RPMI8226 (cell line): ENCODE data around the gene HTRA2.

Experiments used
- DNase-seq: peaks from one replicate; pipeline ENCODE4 v3.0.0-alpha.2; 2015

Gene HTRA2

GRCh38 chr2:74566076-74566753 is 36.5 kb downstream of the HTRA2 start:
- no peak for DNase-seq

DNA sequence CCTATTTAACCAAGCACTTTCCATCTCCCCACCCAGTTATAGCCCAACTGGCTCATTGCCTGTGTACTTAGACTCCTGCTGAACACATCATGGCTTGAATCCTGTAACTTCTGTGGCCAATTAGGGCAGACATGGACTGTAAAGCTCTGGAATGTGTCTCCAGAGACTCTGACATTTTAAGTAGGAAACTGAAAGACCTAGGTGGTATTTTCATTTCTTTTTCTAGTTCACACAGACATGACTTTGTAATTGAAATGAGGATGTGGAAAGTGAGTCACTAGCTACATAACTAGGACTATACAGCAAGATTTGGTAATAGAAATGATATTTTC is 37.0 kb downstream of the HTRA2 start:
- DNase-seq = no peak

DNA sequence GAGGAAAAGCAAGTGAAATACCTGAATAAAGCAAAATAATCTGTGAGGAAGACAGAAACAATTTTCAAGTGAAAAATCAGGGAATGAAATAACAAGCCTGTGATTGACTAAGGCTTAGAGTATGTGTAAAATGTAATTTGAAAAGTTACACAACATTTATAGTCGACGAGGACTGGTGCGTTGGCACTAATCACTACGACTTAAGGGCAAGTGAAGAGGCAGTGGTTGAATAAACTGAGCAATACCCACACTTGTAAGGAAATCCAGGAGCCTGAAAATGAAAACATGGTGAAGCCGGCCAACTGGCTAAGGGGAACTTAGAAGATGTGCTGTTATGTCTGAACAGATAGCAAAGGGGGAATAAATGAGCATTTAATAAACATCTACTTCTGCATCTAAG is 38.1 kb downstream of the HTRA2 start:
- no peak for DNase-seq

GRCh38 chr2:74569686-74570085 is 40.0 kb downstream of the HTRA2 start:
- DNase-seq = no peak

GRCh38 chr2:74571058-74571457 is 41.3 kb downstream of the HTRA2 start:
- no peak for DNase-seq

DNA sequence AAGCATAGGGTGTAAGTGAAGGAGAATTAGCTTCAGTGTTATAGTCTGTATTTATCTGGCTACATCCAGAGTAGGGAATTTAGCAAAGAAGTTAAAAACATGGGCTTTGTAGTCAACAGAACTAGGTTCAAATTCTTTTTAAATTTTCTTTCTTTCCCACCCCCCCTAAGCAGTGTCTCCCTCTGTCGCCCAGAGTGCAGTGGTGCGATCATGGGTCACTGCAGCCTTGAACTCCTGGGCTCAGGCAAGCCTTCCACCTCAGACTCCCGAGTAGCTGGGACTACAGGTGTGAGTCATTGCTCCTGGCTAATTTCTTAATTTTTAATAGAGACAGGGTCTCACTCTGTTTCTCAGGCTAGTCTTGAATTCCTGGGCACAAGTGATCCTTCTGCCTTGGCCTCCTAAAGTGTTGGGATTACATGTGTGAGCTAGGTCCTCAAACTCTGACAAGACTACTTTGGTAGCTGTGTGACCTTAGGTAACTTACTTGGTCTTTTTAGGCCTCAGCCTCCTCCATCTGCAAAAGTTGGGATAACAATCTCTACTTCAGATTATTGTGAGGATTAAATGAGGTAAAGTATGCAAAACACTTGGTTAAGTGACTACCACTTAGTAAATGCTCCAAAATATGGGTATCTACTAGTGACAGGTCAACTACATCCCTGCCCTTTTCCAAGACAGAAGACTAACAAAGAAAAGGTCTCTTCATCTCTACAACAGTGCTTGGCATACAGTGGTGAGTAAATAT is 42.6 kb downstream of the HTRA2 start:
- DNase-seq = no peak

DNA sequence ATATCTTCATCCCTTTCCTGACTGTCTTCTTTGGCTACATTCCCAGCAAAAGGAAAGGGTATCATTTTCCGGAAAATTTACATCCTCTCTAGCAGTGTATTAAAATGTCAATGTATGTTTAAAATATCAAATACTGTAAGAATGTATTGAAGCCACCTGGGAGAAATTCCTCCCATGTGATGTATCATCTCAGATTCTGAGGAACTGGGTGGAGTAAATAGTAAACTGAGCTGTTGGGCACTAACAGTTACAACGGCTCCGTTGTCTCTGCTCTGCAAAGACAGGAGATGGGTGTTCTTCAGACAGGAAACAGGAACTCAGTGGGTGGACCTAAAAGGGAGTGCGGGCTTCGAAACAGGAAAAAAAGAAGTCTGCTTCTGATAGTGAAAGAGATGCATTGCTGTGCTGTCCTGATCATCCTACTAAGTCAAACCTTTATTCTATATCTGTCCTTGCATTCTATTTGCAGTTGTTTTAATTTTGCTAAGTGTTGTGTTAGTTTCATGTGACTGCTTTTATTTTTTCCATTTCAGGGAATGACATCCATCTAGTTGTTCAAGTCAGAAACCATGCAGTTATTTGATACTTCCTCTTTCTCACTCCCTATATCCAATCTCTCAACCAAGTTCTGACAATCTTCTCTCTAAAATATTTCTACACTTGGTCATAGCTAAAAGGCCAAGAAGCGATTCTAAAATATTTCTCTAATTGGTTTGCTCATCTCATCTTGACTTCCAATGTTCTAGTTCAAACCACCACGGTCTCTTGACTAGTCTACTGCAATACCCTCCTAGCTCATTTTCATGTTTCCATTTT is 44.2 kb downstream of the HTRA2 start:
- DNase-seq = peak; percentile 21

DNA sequence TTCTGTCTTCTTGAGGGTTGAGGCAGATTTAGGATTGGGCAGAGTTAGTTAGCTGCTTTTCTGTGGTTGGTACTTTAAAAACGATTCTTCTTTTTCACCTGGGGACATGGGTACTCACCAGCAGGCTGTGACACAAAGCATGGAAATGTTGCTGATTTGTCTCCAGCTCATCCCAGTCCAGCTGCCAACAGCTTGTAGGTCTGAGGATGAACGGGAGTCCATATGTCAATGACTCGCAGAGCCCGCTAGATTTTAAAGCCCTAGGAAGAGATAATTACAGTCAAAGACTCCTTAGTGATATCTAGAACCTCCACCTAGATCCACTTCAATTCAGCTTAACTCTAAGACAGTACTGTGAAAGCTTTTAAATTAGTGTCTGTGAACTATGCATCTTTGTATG is 45.6 kb downstream of the HTRA2 start:
- no peak for DNase-seq

DNA sequence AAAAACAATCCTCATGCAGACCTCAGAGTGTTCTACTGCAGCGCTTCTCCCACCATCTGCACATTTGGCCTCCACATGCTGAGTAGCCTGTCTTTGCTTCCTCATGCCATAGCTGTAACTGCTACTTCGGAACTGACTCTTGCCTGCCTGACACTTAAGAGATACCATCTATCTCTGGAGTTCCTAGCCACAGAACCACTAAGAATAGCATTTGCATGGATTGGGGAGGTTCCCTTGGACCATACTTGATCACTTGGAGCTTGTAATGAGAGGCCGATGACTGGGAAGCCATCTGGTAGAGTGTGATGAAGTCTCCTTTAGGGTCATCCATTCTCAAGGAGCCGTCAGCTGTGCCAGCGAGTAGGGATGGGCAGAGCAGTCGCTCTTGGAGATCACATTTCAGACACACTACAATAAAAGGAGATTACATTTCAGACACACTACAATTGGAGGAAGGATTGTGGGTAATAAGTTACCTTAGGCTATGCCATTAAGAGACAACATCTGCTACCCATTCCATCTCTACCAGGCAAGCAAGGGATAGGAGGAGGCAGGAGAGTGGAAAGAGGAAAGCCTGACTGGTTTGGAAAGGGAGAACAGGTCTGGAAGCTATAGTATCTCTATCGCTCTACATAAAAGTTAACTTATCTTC is 46.6 kb downstream of the HTRA2 start:
- DNase-seq = no peak

DNA sequence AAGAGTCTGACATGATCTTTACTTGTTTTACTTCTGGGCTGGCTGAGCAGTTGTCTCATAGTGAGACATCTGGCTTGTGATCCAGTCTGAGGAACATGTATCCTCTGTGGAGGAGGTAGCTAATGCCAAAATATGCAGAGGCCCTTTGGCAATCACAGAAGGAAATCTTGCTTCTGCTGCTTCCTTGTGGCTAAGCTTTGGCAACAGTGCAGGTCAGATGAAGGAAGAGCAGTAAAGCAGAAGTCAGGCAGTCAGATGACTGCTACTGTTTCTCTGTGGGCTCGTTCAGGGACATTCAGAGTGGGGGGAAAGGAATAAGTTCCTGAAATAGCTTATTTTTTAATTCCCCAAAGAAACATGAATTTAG is 47.1 kb downstream of the HTRA2 start:
- no peak for DNase-seq

DNA sequence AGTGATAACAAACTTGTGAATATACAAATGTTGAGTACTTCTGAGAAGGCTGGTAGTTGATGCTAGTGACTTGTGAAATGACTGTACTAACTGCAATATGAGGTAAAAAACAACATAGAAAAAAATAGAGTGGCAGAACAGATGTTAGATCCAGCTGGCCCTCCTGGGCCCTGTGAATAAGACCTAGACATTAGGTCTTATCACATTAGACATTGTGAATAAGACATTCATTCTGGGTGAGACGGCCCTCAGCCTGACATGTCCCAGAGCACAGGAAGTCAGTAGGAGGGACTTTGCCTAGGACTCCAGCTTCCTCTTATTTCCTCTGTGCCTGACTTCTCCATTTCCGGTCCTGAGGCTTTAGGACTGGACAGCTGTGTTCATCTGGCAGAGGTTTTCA is 47.7 kb downstream of the HTRA2 start:
- DNase-seq = no peak

- DNase-seq = no peak
Observed at GRCh38 chr2:74578408-74578807, 48.7 kb downstream of the HTRA2 start.

DNA sequence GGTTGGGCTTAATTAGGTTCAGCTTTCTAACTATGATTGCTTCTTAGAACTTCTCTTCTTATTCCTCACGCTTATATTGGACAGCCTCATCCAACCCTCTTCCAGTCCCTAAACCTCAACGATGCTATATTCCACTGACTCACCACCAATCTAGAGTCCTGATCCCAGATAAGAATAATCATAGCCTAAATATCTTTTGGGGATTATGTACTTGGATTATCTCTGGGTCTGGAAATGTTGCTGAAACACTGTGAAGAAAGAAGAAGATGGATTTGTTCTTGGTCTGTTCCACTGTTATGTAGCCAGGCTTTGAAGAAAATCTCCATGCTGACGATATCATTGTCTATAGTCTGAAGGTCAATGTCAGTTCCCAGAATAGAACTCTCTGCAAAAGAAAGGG is 51.7 kb downstream of the HTRA2 start:
- DNase-seq = no peak

- no peak for DNase-seq
Observed at GRCh38 chr2:74582184-74582583, 52.5 kb downstream of the HTRA2 start.
